ENCODE measurements around the gene MARCO. TPM values are rescaled to one million over a fixed set of nuclear protein-coding genes. Genes with fewer than 3 reads are reported as not detected.

MARCO gene
- total and polyA plus RNA-seq, 2 experiments from 2014 or later, result not detected

DNA sequence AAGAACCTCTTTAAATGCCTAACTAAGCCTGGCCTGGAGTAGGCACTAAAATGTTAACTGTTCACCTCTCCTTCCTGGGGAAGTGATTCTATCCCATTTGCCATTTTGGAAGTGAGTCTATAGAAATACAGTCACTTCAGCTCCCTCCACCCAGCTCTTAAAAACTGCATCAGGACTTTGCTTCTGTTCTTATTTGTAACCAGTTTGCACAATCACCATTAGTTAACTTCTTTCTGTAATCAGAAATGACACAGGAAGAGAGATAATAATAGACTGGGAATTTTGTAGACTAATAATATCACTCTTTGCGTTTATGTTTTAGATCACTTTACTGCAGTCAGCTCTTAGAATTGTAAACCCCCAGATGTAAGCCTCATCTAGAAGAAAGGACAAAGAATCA, 16.0 kb upstream of the MARCO start:
- H3K27me3 ChIP-seq (ENCODE audit: insufficient read depth), result no peaks in the 10 kb centered on the region
- peaks cover 6% of the 10 kb centered on the region; the same call in 2 of the 3 replicates for H3K4me1 Mint-ChIP-seq

DNA sequence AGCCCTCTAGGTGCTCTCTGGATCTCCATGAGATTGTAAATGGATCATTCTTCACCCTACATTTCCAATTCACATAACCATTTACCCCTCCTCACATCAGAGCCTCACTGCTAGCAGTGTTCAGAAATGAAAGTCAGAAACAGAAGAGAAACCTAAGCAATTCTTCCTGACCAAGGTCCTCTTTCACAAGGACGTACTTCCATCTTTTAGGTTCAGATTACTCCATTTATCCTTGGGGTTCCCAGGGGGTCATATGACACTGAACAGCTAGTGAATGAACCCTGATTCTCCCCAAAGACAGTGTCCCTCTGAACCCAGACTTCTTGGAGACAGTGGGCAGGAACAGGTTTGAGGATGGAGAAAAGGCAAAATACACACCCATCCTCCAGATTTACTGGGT, 12.9 kb upstream of the MARCO start:
- Mint-ChIP-seq H3K4me1 (no peaks in the 10 kb centered on the region), H3K27ac (no peak overlapping the region), H3K36me3 (ENCODE audit: low read depth) (no peaks in the 10 kb centered on the region), H3K9me3 (peaks cover 8% of the 10 kb centered on the region), H3K27me3 (ENCODE audit: insufficient read depth, low read depth, poor library complexity) (no peaks in the 10 kb centered on the region), H3K4me3 (no peak overlapping the region)
- Histone ChIP-seq H3K27me3 (ENCODE audit: insufficient read depth) (no peaks in the 10 kb centered on the region), H3K4me1 (ENCODE audit: insufficient read depth) (no peaks in the 10 kb centered on the region), H3K79me2 (replicated peaks; ENCODE audit: insufficient read depth) (no peaks in the 10 kb centered on the region), H3K4me2 (no peak overlapping the region), H3K36me3 (ENCODE audit: insufficient read depth) (no peaks in the 10 kb centered on the region), H3K9me2 (ENCODE audit: insufficient read depth) (no peaks in the 10 kb centered on the region), H3F3A (replicated peaks; ENCODE audit: low read depth) (no peaks in the 10 kb centered on the region), H3K4me3 (no peak overlapping the region), H2AFZ (no peak overlapping the region), H3K27ac (ENCODE audit: low read depth) (no peak overlapping the region), H4K20me1 (replicated peaks; ENCODE audit: insufficient read depth) (no peaks in the 10 kb centered on the region)
- DNase-seq (ENCODE audit: low spot score) (no peak), ATAC-seq (no peak)
- TF ChIP-seq NANOG (IDR thresholded peaks at IDR 0.05; ENCODE audit: borderline replicate concordance), result no peak
- no peak for TF ChIP-seq ZNF114 (CRISPR knock-in tag; IDR thresholded peaks at IDR 0.05)
- no peak for TF ChIP-seq STAT1 (IDR thresholded peaks at IDR 0.05; ENCODE audit: unreplicated experiment)
- TF ChIP-seq, protein P1, sequence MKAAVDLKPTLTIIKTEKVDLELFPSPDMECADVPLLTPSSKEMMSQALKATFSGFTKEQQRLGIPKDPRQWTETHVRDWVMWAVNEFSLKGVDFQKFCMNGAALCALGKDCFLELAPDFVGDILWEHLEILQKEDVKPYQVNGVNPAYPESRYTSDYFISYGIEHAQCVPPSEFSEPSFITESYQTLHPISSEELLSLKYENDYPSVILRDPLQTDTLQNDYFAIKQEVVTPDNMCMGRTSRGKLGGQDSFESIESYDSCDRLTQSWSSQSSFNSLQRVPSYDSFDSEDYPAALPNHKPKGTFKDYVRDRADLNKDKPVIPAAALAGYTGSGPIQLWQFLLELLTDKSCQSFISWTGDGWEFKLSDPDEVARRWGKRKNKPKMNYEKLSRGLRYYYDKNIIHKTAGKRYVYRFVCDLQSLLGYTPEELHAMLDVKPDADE (IDR thresholded peaks at IDR 0.05), result no peak
- TF ChIP-seq EZH2phosphoT487 (IDR thresholded peaks at IDR 0.05; ENCODE audit: unreplicated experiment), result no peak
- no peak for TF ChIP-seq POLR2AphosphoS5 (IDR thresholded peaks at IDR 0.05; ENCODE audit: low read depth)
- no peak for TF ChIP-seq JUNB (IDR thresholded peaks at IDR 0.05; ENCODE audit: unreplicated experiment)

More for the DNA sequence above, 16.0 kb upstream of the MARCO start:
- H3K36me3 Mint-ChIP-seq (ENCODE audit: low read depth), result no peaks in the 10 kb centered on the region
- H3K27me3 Mint-ChIP-seq (ENCODE audit: insufficient read depth, low read depth, poor library complexity), result peaks cover 2% of the 10 kb centered on the region
- H3K36me3 ChIP-seq (ENCODE audit: insufficient read depth), result no peaks in the 10 kb centered on the region
- H3K4me3 Mint-ChIP-seq, result no peak overlapping the region
- no peaks in the 10 kb centered on the region for H4K20me1 ChIP-seq (replicated peaks; ENCODE audit: insufficient read depth)
- ATAC-seq (no peak), DNase-seq (ENCODE audit: low spot score) (no peak)
- no peak overlapping the region for H2AFZ ChIP-seq
- no peaks in the 10 kb centered on the region for H3K9me2 ChIP-seq (ENCODE audit: insufficient read depth)
- H3K27ac Mint-ChIP-seq, result no peak overlapping the region
- no peak for TF ChIP-seq EZH2 (IDR thresholded peaks at IDR 0.05; ENCODE audit: low read depth, unreplicated experiment)
- TF ChIP-seq, protein P2, sequence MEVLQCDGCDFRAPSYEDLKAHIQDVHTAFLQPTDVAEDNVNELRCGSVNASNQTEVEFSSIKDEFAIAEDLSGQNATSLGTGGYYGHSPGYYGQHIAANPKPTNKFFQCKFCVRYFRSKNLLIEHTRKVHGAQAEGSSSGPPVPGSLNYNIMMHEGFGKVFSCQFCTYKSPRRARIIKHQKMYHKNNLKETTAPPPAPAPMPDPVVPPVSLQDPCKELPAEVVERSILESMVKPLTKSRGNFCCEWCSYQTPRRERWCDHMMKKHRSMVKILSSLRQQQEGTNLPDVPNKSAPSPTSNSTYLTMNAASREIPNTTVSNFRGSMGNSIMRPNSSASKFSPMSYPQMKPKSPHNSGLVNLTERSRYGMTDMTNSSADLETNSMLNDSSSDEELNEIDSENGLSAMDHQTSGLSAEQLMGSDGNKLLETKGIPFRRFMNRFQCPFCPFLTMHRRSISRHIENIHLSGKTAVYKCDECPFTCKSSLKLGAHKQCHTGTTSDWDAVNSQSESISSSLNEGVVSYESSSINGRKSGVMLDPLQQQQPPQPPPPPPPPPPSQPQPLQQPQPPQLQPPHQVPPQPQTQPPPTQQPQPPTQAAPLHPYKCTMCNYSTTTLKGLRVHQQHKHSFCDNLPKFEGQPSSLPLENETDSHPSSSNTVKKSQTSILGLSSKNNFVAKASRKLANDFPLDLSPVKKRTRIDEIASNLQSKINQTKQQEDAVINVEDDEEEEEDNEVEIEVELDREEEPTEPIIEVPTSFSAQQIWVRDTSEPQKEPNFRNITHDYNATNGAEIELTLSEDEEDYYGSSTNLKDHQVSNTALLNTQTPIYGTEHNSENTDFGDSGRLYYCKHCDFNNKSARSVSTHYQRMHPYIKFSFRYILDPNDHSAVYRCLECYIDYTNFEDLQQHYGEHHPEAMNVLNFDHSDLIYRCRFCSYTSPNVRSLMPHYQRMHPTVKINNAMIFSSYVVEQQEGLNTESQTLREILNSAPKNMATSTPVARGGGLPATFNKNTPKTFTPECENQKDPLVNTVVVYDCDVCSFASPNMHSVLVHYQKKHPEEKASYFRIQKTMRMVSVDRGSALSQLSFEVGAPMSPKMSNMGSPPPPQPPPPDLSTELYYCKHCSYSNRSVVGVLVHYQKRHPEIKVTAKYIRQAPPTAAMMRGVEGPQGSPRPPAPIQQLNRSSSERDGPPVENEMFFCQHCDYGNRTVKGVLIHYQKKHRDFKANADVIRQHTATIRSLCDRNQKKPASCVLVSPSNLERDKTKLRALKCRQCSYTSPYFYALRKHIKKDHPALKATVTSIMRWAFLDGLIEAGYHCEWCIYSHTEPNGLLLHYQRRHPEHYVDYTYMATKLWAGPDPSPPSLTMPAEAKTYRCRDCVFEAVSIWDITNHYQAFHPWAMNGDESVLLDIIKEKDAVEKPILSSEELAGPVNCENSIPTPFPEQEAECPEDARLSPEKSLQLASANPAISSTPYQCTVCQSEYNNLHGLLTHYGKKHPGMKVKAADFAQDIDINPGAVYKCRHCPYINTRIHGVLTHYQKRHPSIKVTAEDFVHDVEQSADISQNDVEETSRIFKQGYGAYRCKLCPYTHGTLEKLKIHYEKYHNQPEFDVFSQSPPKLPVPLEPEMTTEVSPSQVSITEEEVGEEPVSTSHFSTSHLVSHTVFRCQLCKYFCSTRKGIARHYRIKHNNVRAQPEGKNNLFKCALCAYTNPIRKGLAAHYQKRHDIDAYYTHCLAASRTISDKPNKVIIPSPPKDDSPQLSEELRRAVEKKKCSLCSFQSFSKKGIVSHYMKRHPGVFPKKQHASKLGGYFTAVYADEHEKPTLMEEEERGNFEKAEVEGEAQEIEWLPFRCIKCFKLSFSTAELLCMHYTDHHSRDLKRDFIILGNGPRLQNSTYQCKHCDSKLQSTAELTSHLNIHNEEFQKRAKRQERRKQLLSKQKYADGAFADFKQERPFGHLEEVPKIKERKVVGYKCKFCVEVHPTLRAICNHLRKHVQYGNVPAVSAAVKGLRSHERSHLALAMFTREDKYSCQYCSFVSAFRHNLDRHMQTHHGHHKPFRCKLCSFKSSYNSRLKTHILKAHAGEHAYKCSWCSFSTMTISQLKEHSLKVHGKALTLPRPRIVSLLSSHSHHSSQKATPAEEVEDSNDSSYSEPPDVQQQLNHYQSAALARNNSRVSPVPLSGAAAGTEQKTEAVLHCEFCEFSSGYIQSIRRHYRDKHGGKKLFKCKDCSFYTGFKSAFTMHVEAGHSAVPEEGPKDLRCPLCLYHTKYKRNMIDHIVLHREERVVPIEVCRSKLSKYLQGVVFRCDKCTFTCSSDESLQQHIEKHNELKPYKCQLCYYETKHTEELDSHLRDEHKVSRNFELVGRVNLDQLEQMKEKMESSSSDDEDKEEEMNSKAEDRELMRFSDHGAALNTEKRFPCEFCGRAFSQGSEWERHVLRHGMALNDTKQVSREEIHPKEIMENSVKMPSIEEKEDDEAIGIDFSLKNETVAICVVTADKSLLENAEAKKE (CRISPR knock-in tag; IDR thresholded peaks at IDR 0.05), result no peak
- H3F3A ChIP-seq (replicated peaks; ENCODE audit: low read depth), result no peaks in the 10 kb centered on the region
- 0 out of 3 replicates have a peak, but pooled peaks cover 4% of the 10 kb centered on the region for H3K9me3 Mint-ChIP-seq
- no peak overlapping the region for H3K27ac ChIP-seq (ENCODE audit: low read depth)
- no peaks in the 10 kb centered on the region for H3K79me2 ChIP-seq (replicated peaks; ENCODE audit: insufficient read depth)
- no peak overlapping the region for H3K4me2 ChIP-seq
- H3K4me3 ChIP-seq, result no peak overlapping the region
- H3K4me1 ChIP-seq (ENCODE audit: insufficient read depth), result no peaks in the 10 kb centered on the region
